Adrenal gland (tissue), 12 donors: Measurements from ENCODE around the gene ITIH5. TPM values are rescaled to one million over a fixed set of nuclear protein-coding genes. Genes with fewer than 3 reads are reported as not detected.
A peak's percentile ranks its signal among the peaks of the same experiment; 100 is the strongest.

ENCODE experiments used
- DNase-seq, 7 donors: peaks; one replicate each; pipeline ENCODE4 v3.0.0-alpha.2; 2019 to 2020
- H3K27ac ChIP-seq, 5 donors: fragments of 200-600 bp; sonication (generic) in 4 of 5; 1 replicate in 3 of 5; 2 replicates in 2 of 5; pipeline versions ENCODE4 v1.5.1 to v1.8.0; 2016 to 2020; ENCODE audit warnings: mild to moderate bottlenecking in 1 of 5
- H3K27me3 ChIP-seq: fragments of 200-600 bp; 2 replicates; pipeline ENCODE4 v1.8.0; 2021
- H3K36me3 ChIP-seq, 2 donors: fragments of 200-600 bp; replicated peaks in 1 of 2; 1 replicate in 1 of 2; 2 replicates in 1 of 2; pipeline versions ENCODE4 v1.5.1 to v1.8.0; 2018 to 2022
- H3K4me1 ChIP-seq, 2 donors: fragments of 200-600 bp; replicated peaks in 1 of 2; 1 replicate in 1 of 2; 2 replicates in 1 of 2; pipeline versions ENCODE4 v1.5.1 to v1.8.0; 2018 to 2021
- H3K4me3 ChIP-seq, 4 donors: fragments of 200-600 bp; sonication (generic) in 3 of 4; one replicate each; pipeline ENCODE4 v1.5.1; 2016 to 2018
- H3K9me3 ChIP-seq, 3 donors: fragments of 200-600 bp; sonication (generic) in 1 of 3; replicated peaks in 1 of 3; 1 replicate in 2 of 3; 2 replicates in 1 of 3; pipeline versions ENCODE4 v1.5.1 to v1.8.0; 2016 to 2021
- POLR2A ChIP-seq, 2 donors: fragments of 450-650 bp; IDR thresholded peaks; one replicate each; pipeline ENCODE4 v1.6.1; 2017; ENCODE audit warnings: antibody characterized with exemption in 2 of 2, mild to moderate bottlenecking in 2 of 2, moderate library complexity in 1 of 2
- WGBS, 4 donors: extraction: QIAGEN DNeasy Blood & Tissue Kit in 2 of 4; methylation state at CpG; one replicate each; pipeline versions ENCODE4 v1.1.5 to v1.1.7; 2013 to 2017; 5-methylcytosine and 5-hydroxymethylcytosine counted together
- intact Hi-C, 2 donors: fragments of 100-400 bp; cut with DNase I; formaldehyde crosslinking; loops; one replicate each; pipeline versions ENCODE4 v1.14.1 to v1.15.0; 2022 to 2023
- polyA plus RNA-seq, 3 donors: library from polyadenylated mRNA; stranded (reverse); fragments of 200-250 nt in 2 of 3; fragments of 350-450 nt in 1 of 3; fragmentation: Illumina TruSeq in 1 of 3; extraction: RNeasy Lipid Tissue Mini Kit (QIAGEN cat#74804) in 1 of 3; gene quantifications; one replicate each; pipeline ENCODE4 v1.2.3, GENCODE V29; 2013 to 2014
- total RNA-seq, 9 donors: library from RNA; depleted of rRNA in 4 of 9; stranded (reverse); fragments of >200 nt in 4 of 9; fragments of 120-200 nt in 1 of 9; fragmentation: NEBNext Ultra II Directional in 1 of 9; extraction: Animal tissue kit (Norgen Biotek cat#: 25700) in 1 of 9; gene quantifications; one replicate each; pipeline versions ENCODE4 v1.1.0 to v1.2.4, GENCODE V29; 2013 to 2023
- TF ChIP-seq, protein P1 (sequence below), 6 experiments: fragments of 450-650 bp in 4 of 6; fragments of 200-600 bp in 2 of 6; sonication (generic) in 1 of 6; IDR thresholded peaks; 1 replicate in 5 of 6; 2 replicates in 1 of 6; pipeline versions ENCODE4 v1.5.1 to v1.8.0; 2016 to 2021; ENCODE audit warnings: antibody characterized with exemption in 6 of 6, mild to moderate bottlenecking in 2 of 6, moderate library complexity in 1 of 6
- donor health status: healthy with polysubstance abuse.
- donor health status: Bipolar disorder and iron deficiency.
- donor health status: DM: yes; HTN: yes; CAD: no.
- donor health status: DM: no; HTN: no; CAD: no.
- donor health status: DM: no; HTN: no; CAD: no.
- donor health status: DM: yes; HTN: yes; CAD: no.

ITIH5 gene
- total and polyA plus RNA-seq, 12 donors: 0.66 to 6.2 (median 1.7) TPM

DNA sequence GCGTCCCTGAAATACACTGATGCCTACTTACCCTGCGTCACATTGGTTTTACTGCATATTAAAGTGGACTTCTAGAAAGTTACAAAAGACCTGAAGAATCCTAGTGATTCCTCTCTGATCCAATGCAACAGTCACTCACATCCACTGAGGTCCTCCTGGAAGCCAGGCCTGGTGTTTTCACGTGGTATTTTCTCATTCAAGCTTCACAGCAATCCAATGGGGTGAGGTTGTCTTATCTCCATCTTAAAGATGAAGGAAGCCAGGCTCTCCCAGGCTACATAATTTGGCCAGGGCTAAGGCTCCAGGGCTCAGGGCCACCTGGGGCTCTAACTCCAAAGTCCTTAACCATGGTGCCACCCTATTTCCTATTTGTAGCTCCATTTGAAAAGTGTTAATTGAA lies 129.6 kb downstream of the ITIH5 start:
- H3K27me3 ChIP-seq: no peaks in the 10 kb centered on the region
- WGBS, 4 donors: 64 to 92% (median 87%) methylated on average over 3 of the region's 3 CpGs
- H3K36me3 ChIP-seq: no peaks in the 10 kb centered on the region
- no peak overlapping the region for H3K27ac ChIP-seq
- no peak overlapping the region for H3K4me3 ChIP-seq
- TF ChIP-seq POLR2A (IDR thresholded peaks at IDR 0.05): no peak
- TF ChIP-seq, protein P1, sequence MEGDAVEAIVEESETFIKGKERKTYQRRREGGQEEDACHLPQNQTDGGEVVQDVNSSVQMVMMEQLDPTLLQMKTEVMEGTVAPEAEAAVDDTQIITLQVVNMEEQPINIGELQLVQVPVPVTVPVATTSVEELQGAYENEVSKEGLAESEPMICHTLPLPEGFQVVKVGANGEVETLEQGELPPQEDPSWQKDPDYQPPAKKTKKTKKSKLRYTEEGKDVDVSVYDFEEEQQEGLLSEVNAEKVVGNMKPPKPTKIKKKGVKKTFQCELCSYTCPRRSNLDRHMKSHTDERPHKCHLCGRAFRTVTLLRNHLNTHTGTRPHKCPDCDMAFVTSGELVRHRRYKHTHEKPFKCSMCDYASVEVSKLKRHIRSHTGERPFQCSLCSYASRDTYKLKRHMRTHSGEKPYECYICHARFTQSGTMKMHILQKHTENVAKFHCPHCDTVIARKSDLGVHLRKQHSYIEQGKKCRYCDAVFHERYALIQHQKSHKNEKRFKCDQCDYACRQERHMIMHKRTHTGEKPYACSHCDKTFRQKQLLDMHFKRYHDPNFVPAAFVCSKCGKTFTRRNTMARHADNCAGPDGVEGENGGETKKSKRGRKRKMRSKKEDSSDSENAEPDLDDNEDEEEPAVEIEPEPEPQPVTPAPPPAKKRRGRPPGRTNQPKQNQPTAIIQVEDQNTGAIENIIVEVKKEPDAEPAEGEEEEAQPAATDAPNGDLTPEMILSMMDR (IDR thresholded peaks at IDR 0.05): no peak
- no peaks in the 10 kb centered on the region for H3K9me3 ChIP-seq
- DNase-seq: peak in 1 of 7 donors; percentile 5
- intact Hi-C loops: no loop called here
- no peaks in the 10 kb centered on the region for H3K4me1 ChIP-seq

DNA sequence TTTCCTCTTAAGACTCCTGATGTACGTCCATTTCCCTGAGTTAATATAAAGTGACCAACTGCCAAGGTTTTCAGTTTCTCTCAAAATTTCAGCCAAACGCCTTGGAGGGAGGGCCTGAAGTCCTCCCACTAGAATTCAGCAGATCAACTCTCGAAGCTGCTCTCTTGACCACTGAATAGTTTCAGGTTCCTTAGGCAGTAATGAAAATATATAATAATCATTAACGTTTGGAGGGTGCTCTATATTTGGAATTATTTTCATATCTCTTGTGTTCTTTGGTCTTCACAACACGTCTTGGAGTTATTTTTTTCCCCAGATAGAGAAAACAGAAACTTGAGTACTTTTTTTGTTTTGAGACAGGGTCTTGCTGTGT lies 132.3 kb downstream of the ITIH5 start:
- H3K4me1 ChIP-seq: no peaks in the 10 kb centered on the region
- WGBS, 4 donors: 61 to 79% (median 65%) methylated on average over 5 of the region's 5 CpGs
- no peak for TF ChIP-seq POLR2A (IDR thresholded peaks at IDR 0.05)
- TF ChIP-seq, protein P1 (IDR thresholded peaks at IDR 0.05): no peak
- no peak overlapping the region for H3K4me3 ChIP-seq
- no peaks in the 10 kb centered on the region for H3K9me3 ChIP-seq
- H3K36me3 ChIP-seq: no peaks in the 10 kb centered on the region
- H3K27ac ChIP-seq: no peak overlapping the region
- no peak for DNase-seq
- peaks cover 6% of the 10 kb centered on the region for H3K27me3 ChIP-seq
- intact Hi-C loops: no loop called here

DNA sequence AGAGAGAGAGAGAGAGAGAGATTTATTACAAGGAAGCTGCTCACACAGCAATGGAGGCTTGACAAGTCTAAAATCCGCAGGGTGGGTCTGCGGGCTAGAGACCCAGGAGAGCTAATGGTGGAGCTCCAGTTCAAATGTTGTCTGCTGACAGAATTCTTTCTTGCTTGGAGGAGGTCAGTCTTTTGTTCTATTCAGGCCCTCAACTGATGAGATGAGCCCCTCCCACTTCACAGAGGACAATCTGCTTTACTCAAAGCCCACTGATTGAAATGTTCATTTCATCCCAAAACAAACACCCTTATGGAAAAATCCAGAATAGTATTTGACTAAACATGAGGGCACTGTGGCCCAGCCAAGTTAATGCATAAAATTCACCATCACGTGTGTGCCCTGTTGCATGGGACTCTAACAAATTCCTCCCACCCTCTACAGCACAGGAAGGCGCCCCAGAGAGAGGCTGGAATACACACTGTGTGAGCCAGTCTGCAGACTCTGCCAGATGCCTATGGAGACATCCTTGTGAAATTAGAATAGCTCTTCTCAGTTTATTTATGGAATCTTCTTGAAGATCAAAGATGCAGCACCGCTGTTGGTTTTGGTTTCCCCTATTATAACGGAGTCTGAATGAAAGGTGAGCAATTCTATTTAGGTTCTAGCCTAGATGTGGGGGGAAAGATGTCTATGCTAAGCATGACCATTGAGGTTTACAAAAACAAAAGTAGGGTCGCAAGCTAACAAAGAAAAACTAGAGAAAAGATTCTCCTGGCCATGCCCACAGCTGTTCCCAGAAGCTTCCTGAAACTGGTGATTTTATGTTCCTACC lies 132.9 kb downstream of the ITIH5 start:
- no peak for TF ChIP-seq POLR2A (IDR thresholded peaks at IDR 0.05)
- TF ChIP-seq, protein P1 (IDR thresholded peaks at IDR 0.05): no peak
- intact Hi-C loops: no loop called here
- H3K27ac ChIP-seq: no peak overlapping the region
- H3K27me3 ChIP-seq: peaks cover 6% of the 10 kb centered on the region
- no peaks in the 10 kb centered on the region for H3K4me1 ChIP-seq
- WGBS, 4 donors: 67 to 86% (median 82%) methylated on average over 7 of the region's 7 CpGs
- H3K9me3 ChIP-seq: no peaks in the 10 kb centered on the region
- peak in 1 of 7 donors; percentile 2 for DNase-seq
- H3K36me3 ChIP-seq: no peaks in the 10 kb centered on the region
- H3K4me3 ChIP-seq: no peak overlapping the region

DNA sequence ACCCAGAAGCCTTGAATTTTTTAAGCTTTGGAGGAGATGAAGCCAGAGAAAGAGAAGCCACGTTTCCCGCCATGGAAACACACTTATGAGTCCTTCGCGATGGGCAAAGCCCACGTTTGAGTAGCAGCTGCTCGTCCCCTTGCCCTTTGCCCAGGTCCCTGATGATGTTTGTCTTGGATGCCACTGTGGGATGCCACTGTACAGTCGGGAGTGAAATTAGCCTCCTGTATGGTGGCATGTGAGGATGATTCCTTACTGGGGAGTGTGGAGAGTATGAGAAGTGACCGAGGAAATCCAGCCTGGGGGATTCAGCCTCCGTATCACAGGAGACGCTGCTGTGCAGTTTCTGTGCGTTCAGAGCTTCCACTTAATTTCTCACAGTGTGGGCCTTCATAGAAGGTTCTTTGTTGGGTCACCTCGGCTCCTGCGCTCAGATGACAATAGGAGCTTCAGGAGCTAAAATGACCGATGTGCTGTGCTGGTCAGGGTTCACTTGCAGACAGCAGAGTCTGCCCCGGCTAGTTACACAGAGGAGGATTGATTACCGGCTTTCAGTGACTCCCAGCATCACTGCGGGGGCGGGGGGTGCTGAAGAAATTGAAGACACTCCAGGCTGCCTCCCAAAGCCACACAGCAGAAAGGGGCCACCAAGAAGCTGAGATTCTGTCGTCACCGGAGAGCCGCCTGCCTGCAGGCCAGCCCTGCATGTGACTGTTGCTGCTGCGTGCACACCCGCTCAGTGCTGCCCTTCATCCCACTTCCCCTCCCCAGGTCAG lies 133.9 kb downstream of the ITIH5 start:
- peaks cover 13% of the 10 kb centered on the region for H3K27me3 ChIP-seq
- no peak overlapping the region for H3K4me3 ChIP-seq
- H3K36me3 ChIP-seq: no peaks in the 10 kb centered on the region
- no peaks in the 10 kb centered on the region for H3K9me3 ChIP-seq
- TF ChIP-seq POLR2A (IDR thresholded peaks at IDR 0.05): no peak
- TF ChIP-seq, protein P1 (IDR thresholded peaks at IDR 0.05): no peak
- no peak overlapping the region for H3K27ac ChIP-seq
- intact Hi-C loops: no loop called here
- H3K4me1 ChIP-seq: no peaks in the 10 kb centered on the region
- peak in 1 of 7 donors; percentile 24 for DNase-seq
- 56 to 64% (median 62%) methylated on average over 20 to 23 of the region's 23 CpGs for WGBS, 4 donors
